NCI-H748 treated with DMSO at 0.1 percent for 48 hours (cell line): ENCODE measurements around the gene THRAP3.
"Not testable (repeated sequence)": the region's sequence is repeated elsewhere in the genome, so short reads cannot be mapped to it uniquely, and the experiment has no call there.

Experiments
- DNase-seq: peaks from one replicate; lab custom pipeline; 2025; lab: John Stamatoyannopoulos, UW

THRAP3 gene

GRCh38 chr1:36247538-36247937 lies 23.3 kb downstream of the THRAP3 start:
- no peak for DNase-seq

GRCh38 chr1:36248250-36248894 lies 24.1 kb downstream of the THRAP3 start:
- no peak for DNase-seq

DNA sequence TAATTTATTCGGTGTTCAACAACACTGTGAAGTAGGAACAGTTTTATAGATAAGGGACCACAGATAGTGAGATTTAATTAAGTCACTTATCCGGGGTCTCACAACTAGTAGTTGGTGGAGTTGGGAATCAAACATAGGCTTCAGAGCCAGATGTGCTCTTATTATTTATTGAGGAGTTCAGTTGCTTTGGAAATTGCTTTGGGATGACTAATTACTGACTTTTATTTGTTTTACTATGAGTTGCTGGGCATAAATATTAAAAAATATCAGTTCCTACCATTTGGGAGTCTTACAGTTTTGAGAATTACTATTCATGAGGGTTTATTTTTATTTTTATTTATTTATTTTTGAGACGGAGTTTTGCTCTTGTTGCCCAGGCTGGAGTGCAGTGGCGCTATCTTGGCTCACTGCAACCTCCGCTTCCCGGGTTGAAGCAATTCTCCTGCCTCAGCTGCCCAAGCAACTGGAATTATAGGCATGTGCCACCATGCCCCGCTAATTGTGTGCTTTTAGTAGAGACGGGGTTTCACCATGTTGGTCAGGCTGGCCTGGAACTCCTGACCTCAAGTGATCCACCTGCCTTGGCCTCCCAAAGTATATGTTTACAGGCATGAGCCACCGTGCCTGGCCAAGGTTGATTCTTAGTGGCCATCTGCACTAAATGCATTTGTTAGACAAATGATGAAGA lies 27.7 kb downstream of the THRAP3 start:
- no peak for DNase-seq

DNA sequence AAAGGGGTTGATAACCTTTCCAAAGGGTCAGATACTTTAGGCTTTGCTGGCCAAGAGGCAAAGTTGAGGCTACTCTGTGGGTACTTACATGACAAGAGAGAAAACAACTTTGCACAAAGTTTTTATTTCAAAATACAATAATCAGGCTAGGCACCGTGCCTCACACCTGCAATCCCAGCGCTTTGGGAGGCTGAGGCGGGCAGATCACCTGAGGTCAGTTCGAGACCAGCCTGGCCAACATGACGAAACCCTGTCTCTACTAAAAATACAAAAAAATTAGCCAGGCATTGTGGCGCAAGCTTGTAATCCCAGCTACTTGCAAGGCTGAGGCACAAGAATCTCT lies 28.2 kb downstream of the THRAP3 start:
- DNase-seq, result not testable (repeated sequence)

- DNase-seq, result no peak
These were observed 29.1 kb downstream of the THRAP3 start for GRCh38 chr1:36253161-36253862.

- DNase-seq, result no peak
These were observed 32.5 kb downstream of the THRAP3 start for GRCh38 chr1:36256558-36257374.

- DNase-seq, result no peak
These were observed 33.1 kb downstream of the THRAP3 start for GRCh38 chr1:36257375-36257767.

GRCh38 chr1:36258960-36259344 lies 34.7 kb downstream of the THRAP3 start:
- no peak for DNase-seq

GRCh38 chr1:36268981-36269380 lies 44.7 kb downstream of the THRAP3 start:
- no peak for DNase-seq

- DNase-seq, result no peak
These were observed 45.2 kb downstream of the THRAP3 start for GRCh38 chr1:36269408-36269838.

DNA sequence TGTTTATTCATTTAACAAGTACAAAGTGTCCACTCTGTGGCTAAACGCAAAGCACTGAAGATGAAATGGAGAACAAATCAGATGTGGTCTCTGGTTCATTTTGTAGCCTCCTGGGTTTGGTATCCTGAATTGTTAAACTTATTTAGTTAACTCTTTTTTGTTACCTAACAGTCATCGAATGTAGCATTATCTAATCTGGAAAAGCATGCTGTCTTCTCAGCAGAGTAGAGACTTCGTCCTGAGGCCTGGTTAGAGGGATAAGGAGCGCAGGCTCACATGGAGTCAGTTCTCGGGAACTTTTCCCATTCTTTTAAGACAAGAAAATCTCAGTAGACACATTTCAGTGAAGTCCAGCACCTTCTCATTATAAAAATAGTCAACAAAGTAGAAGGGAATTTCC lies 48.8 kb downstream of the THRAP3 start:
- DNase-seq, result no peak

GRCh38 chr1:36274201-36274600 lies 50.0 kb downstream of the THRAP3 start:
- no peak for DNase-seq

DNA sequence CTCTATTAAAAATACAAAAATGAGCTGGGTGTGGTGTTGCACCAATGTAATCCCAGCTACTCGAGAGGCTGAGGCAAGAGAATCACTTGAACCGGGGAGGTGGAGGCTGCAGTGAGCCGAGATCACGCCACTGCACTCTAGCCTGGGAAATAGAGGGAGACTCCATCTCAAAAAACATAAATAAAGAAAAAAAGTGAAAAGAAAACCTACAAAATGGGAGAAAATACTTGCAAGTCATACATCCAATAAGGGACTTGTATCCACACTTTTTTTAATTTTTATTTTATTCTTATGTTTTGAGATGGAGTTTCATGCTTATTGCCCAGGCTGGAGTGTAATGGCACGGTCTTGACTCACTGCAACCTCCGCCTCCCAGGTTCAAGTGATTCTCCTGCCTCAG lies 52.4 kb downstream of the THRAP3 start:
- no peak for DNase-seq

GRCh38 chr1:36279110-36279788 lies 55.0 kb downstream of the THRAP3 start:
- no peak for DNase-seq

- DNase-seq, result no peak
These were observed 55.6 kb downstream of the THRAP3 start for GRCh38 chr1:36279789-36280296.

DNA sequence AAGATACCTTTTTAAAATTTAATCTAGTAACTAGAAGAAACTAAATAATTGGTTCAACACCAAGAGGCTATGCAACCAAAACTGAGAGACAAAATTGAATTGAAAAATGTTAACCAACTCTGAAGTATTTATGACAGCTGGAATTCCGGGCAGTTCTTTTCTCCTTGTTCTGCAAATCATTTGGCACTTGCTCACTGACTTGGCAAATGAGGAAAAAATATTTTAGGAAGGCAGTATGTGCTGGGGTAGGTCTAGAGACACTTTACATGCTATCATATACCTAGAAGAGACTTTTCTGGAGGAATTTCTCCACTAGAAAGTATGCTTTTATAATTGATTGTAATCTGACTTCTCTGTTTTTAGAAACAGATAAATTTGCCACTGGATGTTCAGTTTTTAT lies 59.8 kb downstream of the THRAP3 start:
- DNase-seq, result no peak

GRCh38 chr1:36284517-36284916 lies 60.3 kb downstream of the THRAP3 start:
- DNase-seq, result no peak

DNA sequence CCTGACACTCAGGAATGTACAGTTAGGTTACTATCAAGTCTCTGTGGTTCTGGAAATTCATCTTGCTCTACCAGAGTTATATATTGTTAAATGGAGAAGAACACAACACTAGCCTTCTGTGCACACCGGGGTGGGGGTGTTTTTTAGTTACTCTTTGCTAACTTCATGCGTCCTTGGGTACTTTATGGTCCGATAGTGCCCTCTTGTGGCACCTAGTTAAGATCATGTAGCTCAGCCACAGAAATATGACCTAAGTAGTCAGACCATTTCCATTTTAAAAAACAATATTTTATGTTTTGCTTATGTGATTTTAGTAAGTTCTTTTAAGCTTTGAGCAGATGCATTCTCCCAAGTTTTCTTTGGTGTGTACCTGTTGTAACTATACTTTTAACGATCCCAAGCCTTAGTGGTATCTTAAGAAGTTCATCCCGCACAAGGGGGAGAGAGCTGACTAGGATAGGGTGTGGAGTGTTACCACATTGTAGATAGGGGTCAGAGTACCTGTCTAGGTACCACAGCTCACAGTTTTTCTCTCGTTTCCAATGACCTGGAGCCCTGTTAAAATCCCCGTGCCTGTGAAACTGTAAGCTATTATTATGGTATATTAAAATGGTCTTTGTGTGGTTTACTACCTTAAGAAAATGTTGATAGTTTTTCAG lies 61.3 kb downstream of the THRAP3 start:
- DNase-seq, result peak; percentile 4

DNA sequence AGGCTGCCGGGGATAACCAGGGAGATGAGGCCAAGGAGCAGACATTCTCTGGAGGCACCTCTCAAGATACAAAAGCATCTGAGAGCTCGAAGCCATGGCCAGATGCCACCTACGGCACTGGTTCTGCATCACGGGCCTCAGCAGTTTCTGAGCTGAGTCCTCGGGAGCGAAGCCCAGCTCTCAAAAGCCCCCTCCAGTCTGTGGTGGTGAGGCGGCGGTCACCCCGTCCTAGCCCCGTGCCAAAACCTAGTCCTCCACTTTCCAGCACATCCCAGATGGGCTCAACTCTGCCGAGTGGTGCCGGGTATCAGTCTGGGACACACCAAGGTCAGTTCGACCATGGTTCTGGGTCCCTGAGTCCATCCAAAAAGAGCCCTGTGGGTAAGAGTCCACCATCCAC lies 62.6 kb downstream of the THRAP3 start:
- DNase-seq, result no peak

DNA sequence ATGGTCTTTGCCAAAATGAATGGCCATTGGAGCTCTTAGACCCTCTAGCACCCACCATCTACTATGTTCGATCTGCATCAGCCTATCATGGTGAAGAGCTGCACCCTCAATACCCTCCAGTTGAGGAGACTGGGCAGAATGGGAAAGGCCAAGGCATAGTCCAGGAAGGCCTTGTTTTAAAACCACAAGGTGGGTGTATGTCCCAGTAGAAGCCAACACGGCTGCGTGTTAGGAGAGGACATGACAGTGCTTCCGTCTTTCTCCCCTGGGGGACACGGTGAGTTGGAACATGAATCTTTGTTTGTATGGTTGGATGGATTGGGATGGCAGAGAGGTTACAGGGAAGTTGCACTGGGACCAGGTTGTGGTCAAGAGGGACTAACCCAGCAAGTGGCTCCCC lies 63.4 kb downstream of the THRAP3 start:
- DNase-seq, result no peak

- DNase-seq, result no peak
These were observed 71.1 kb downstream of the THRAP3 start for GRCh38 chr1:36295390-36295789.
